Smooth muscle cell (in vitro differentiated cells): ENCODE measurements around the gene MCAT. TPM values are rescaled to one million over a fixed set of nuclear protein-coding genes. Genes with fewer than 3 reads are reported as not detected.

ENCODE experiments used
- DNase-seq: peaks from one replicate; lab custom pipeline; 2025; ENCODE audit not compliant: unreplicated experiment; lab: John Stamatoyannopoulos, UW
- H2AFZ ChIP-seq: fragments of 200-600 bp; sonication (generic); 2 replicates; pipeline ENCODE4 v1.6.0; 2016; ENCODE audit warnings: antibody characterized with exemption, low read depth, mild to moderate bottlenecking
- H3F3A ChIP-seq: fragments of 200-600 bp; sonication (generic); 2 replicates; pipeline ENCODE4 v1.6.0; 2017; ENCODE audit warnings: antibody characterized with exemption, low read depth
- H3K27ac ChIP-seq: fragments of 200-600 bp; sonication (generic); 2 replicates; pipeline ENCODE4 v1.5.1; 2016; ENCODE audit warnings: low read depth, mild to moderate bottlenecking
- H3K27me3 ChIP-seq: fragments of 200-600 bp; sonication (generic); 2 replicates; pipeline ENCODE4 v1.6.1; 2016; ENCODE audit warnings: low read depth, mild to moderate bottlenecking
- H3K36me3 ChIP-seq: fragments of 200-600 bp; sonication (generic); 2 replicates; pipeline ENCODE4 v1.5.1; 2016; ENCODE audit warnings: low read depth
- H3K4me1 ChIP-seq: fragments of 200-600 bp; sonication (generic); 2 replicates; pipeline ENCODE4 v1.5.1; 2016; ENCODE audit warnings: low read depth
- H3K4me2 ChIP-seq: fragments of 200-600 bp; sonication (generic); 2 replicates; pipeline ENCODE4 v1.6.0; 2016; ENCODE audit warnings: mild to moderate bottlenecking
- H3K4me3 ChIP-seq: fragments of 200-600 bp; sonication (generic); 2 replicates; pipeline ENCODE4 v1.5.1; 2016; ENCODE audit warnings: mild to moderate bottlenecking
- H3K79me2 ChIP-seq: fragments of 200-600 bp; sonication (generic); 2 replicates; pipeline ENCODE4 v1.6.0; 2016; ENCODE audit warnings: low read depth, mild to moderate bottlenecking
- H3K9ac ChIP-seq: fragments of 200-600 bp; sonication (generic); 2 replicates; pipeline ENCODE4 v1.6.0; 2016; ENCODE audit warnings: low read depth
- H3K9me3 ChIP-seq: fragments of 200-600 bp; sonication (generic); replicated peaks from 2 replicates; pipeline ENCODE4 v1.5.1; 2016; ENCODE audit warnings: low read depth
- H4K20me1 ChIP-seq: fragments of 200-600 bp; sonication (generic); 2 replicates; pipeline ENCODE4 v1.6.0; 2016; ENCODE audit warnings: low read depth
- CTCF ChIP-seq: fragments of 200-600 bp; sonication (generic); IDR thresholded peaks from 2 replicates; pipeline ENCODE4 v1.5.1; 2017; ENCODE audit warnings: borderline replicate concordance, mild to moderate bottlenecking, antibody characterized with exemption; ENCODE audit not compliant: insufficient read depth, poor library complexity, severe bottlenecking
- WGBS: methylation state at CpG from one replicate; pipeline ENCODE4 v1.1.7; 2016; ENCODE audit warnings: low lambda C conversion rate; 5-methylcytosine and 5-hydroxymethylcytosine counted together
- polyA plus RNA-seq: library from polyadenylated mRNA; unstranded; fragments of >200 nt; fragmentation: Nextera tagmentation; extraction: Ambion mirVana; gene quantifications from 2 replicates; pipeline ENCODE4 v1.2.1, GENCODE V29; 2016
- total RNA-seq: library from RNA; depleted of rRNA; stranded (reverse); fragments of >200 nt; gene quantifications from 2 replicates; pipeline ENCODE4 v1.2.3, GENCODE V29; 2014

The MCAT gene
- total and polyA plus RNA-seq, 2 experiments from 2014 or later = 9.3 to 16.1 TPM

GRCh38 chr22:43166132-43166930 is 23.1 kb upstream of the MCAT start:
- H3K27ac ChIP-seq = no peak overlapping the region
- no peaks in the 10 kb centered on the region for H3K27me3 ChIP-seq
- H3K9ac ChIP-seq = no peak overlapping the region
- no peaks in the 10 kb centered on the region for H3K36me3 ChIP-seq
- TF ChIP-seq CTCF = no peak
- H2AFZ ChIP-seq = no peak overlapping the region
- no peaks in the 10 kb centered on the region for H3K79me2 ChIP-seq
- H3F3A ChIP-seq = no peaks in the 10 kb centered on the region
- no peak overlapping the region for H3K4me3 ChIP-seq
- no peaks in the 10 kb centered on the region for H3K4me1 ChIP-seq
- H3K9me3 ChIP-seq = no peaks in the 10 kb centered on the region
- 84% methylated on average over 23 of the region's 23 CpGs for WGBS
- H4K20me1 ChIP-seq = no peaks in the 10 kb centered on the region
- DNase-seq = no peak
- H3K4me2 ChIP-seq = no peak overlapping the region

GRCh38 chr22:43164636-43165035 is 21.4 kb upstream of the MCAT start:
- H3K36me3 ChIP-seq = no peaks in the 10 kb centered on the region
- H2AFZ ChIP-seq = no peak overlapping the region
- 77% methylated on average over 16 of the region's 16 CpGs for WGBS
- no peak overlapping the region for H3K9ac ChIP-seq
- H3K9me3 ChIP-seq = no peaks in the 10 kb centered on the region
- H3K27ac ChIP-seq = no peak overlapping the region
- no peaks in the 10 kb centered on the region for H3K4me1 ChIP-seq
- H3F3A ChIP-seq = no peaks in the 10 kb centered on the region
- DNase-seq = no peak
- no peaks in the 10 kb centered on the region for H3K27me3 ChIP-seq
- no peaks in the 10 kb centered on the region for H3K79me2 ChIP-seq
- H3K4me2 ChIP-seq = no peak overlapping the region
- H3K4me3 ChIP-seq = no peak overlapping the region
- H4K20me1 ChIP-seq = peaks cover 14% of the 10 kb centered on the region
- no peak for TF ChIP-seq CTCF

GRCh38 chr22:43163241-43163795 is 20.1 kb upstream of the MCAT start:
- WGBS = 96% methylated on average over 18 of the region's 18 CpGs

More at GRCh38 chr22:43163241-43163795, 20.1 kb upstream of the MCAT start:
- no peak overlapping the region for H3K27ac ChIP-seq
- no peaks in the 10 kb centered on the region for H3F3A ChIP-seq
- no peaks in the 10 kb centered on the region for H3K36me3 ChIP-seq
- no peaks in the 10 kb centered on the region for H3K79me2 ChIP-seq
- H3K4me2 ChIP-seq = no peak overlapping the region
- H4K20me1 ChIP-seq = peaks cover 28% of the 10 kb centered on the region
- no peaks in the 10 kb centered on the region for H3K9me3 ChIP-seq
- no peak overlapping the region for H3K4me3 ChIP-seq
- no peak for TF ChIP-seq CTCF
- no peak overlapping the region for H3K9ac ChIP-seq
- no peaks in the 10 kb centered on the region for H3K4me1 ChIP-seq
- H2AFZ ChIP-seq = no peak overlapping the region
- no peak for DNase-seq
- H3K27me3 ChIP-seq = no peaks in the 10 kb centered on the region
